ENCODE measurements around the gene PTH2R.

PTH2R gene

GRCh38 chr2:208406474-208407451 lies at the start of gene PTH2R:
Gene PTH2R, plus strand, starts transcription at chr2:208406792. Its CDS starts 252 bp downstream, at chr2:208407044.
- TF ChIP-seq CTCF (IDR thresholded peaks at IDR 0.05; ENCODE audit: unreplicated experiment in 3 of 3), result no peak
- Mint-ChIP-seq H3K4me3 (peak within 1 kb of the TSS; percentile 74 to 80 (median 77)), H3K9me3 (no peaks in the 10 kb centered on the region), H3K4me1 (no peaks in the 10 kb centered on the region), H3K27ac (no peak within 1 kb of the TSS), H3K27me3 (ENCODE audit: low read depth) (peaks cover 54% of the 10 kb centered on the region), H3K36me3 (ENCODE audit: low read depth) (no peaks in the 10 kb centered on the region)

GRCh38 chr2:208356846-208357574 lies 49.6 kb upstream of the PTH2R start:
- Mint-ChIP-seq H3K4me3 (no peak overlapping the region), H3K4me1 (no peaks in the 10 kb centered on the region), H3K9me3 (peaks cover 2% of the 10 kb centered on the region), H3K27ac (no peak overlapping the region), H3K27me3 (ENCODE audit: low read depth) (no peaks in the 10 kb centered on the region), H3K36me3 (ENCODE audit: low read depth) (peaks cover 64% of the 10 kb centered on the region)
- no peak for TF ChIP-seq CTCF (IDR thresholded peaks at IDR 0.05; ENCODE audit: unreplicated experiment in 3 of 3)

GRCh38 chr2:208358758-208359631 lies 47.6 kb upstream of the PTH2R start:
- H3K36me3 Mint-ChIP-seq (ENCODE audit: low read depth), result peaks cover 44% of the 10 kb centered on the region
- no peak for TF ChIP-seq CTCF (IDR thresholded peaks at IDR 0.05; ENCODE audit: unreplicated experiment in 3 of 3)
- H3K4me3 Mint-ChIP-seq, result no peak overlapping the region
- peaks cover 4% of the 10 kb centered on the region for H3K27me3 Mint-ChIP-seq (ENCODE audit: low read depth)
- peaks cover 2% of the 10 kb centered on the region for H3K9me3 Mint-ChIP-seq
- H3K27ac Mint-ChIP-seq, result no peak overlapping the region
- H3K4me1 Mint-ChIP-seq, result no peaks in the 10 kb centered on the region

- no peak overlapping the region for H3K4me3 Mint-ChIP-seq
- peaks cover 4% of the 10 kb centered on the region for H3K27me3 Mint-ChIP-seq (ENCODE audit: low read depth)
- H3K9me3 Mint-ChIP-seq, result peaks cover 7% of the 10 kb centered on the region
- H3K27ac Mint-ChIP-seq, result no peak overlapping the region
- no peak for TF ChIP-seq CTCF (IDR thresholded peaks at IDR 0.05; ENCODE audit: unreplicated experiment in 3 of 3)
- peaks cover 38% of the 10 kb centered on the region for H3K36me3 Mint-ChIP-seq (ENCODE audit: low read depth)
- no peaks in the 10 kb centered on the region for H3K4me1 Mint-ChIP-seq
Measured at GRCh38 chr2:208359632-208359986, 47.0 kb upstream of the PTH2R start.

GRCh38 chr2:208360259-208361076 lies 46.1 kb upstream of the PTH2R start:
- Mint-ChIP-seq H3K9me3 (peaks cover 13% of the 10 kb centered on the region), H3K27ac (no peak overlapping the region), H3K4me3 (no peak overlapping the region), H3K27me3 (ENCODE audit: low read depth) (peaks cover 4% of the 10 kb centered on the region), H3K36me3 (ENCODE audit: low read depth) (peaks cover 29% of the 10 kb centered on the region), H3K4me1 (no peaks in the 10 kb centered on the region)
- TF ChIP-seq CTCF (IDR thresholded peaks at IDR 0.05; ENCODE audit: unreplicated experiment in 3 of 3), result no peak
